WTC11 (cell line): ENCODE measurements around the gene CASKIN1.

Source experiments
- ATF3 ChIP-seq: sonication (generic); formaldehyde crosslinking; conservative IDR thresholded peaks from 2 replicates; pipeline ENCODE4 v1.8.1; 2022; ENCODE audit warnings: mild to moderate bottlenecking, missing genetic modification reagents
- CBFB ChIP-seq: sonication (generic); formaldehyde crosslinking; IDR thresholded peaks from 2 replicates; pipeline ENCODE4 v1.8.1; 2022; ENCODE audit warnings: mild to moderate bottlenecking, low read depth, missing genetic modification reagents
- CREM ChIP-seq: sonication (generic); formaldehyde crosslinking; IDR thresholded peaks from 2 replicates; pipeline ENCODE4 v1.8.1; 2022; ENCODE audit warnings: mild to moderate bottlenecking, missing genetic modification reagents, moderate library complexity
- CTCF ChIP-seq: fragments of 200-600 bp; IDR thresholded peaks from 2 replicates; pipeline ENCODE4 v1.8.0; 2022; ENCODE audit warnings: antibody characterized with exemption
- E2F4 ChIP-seq: sonication (generic); formaldehyde crosslinking; IDR thresholded peaks from 2 replicates; pipeline ENCODE4 v1.8.1; 2022; ENCODE audit warnings: low read depth, mild to moderate bottlenecking, moderate library complexity, missing genetic modification reagents, borderline replicate concordance
- ESRRA ChIP-seq: sonication (generic); formaldehyde crosslinking; IDR thresholded peaks from 2 replicates; pipeline ENCODE4 v1.8.1; 2022; ENCODE audit warnings: mild to moderate bottlenecking, missing genetic modification reagents, borderline replicate concordance
- ZNF232 ChIP-seq: sonication (generic); formaldehyde crosslinking; IDR thresholded peaks from 2 replicates; pipeline ENCODE4 v1.8.0; 2022; ENCODE audit warnings: mild to moderate bottlenecking, missing genetic modification reagents

GRCh38 chr16:2226918-2227317 lies 30.5 kb upstream of the CASKIN1 start:
- no peak for TF ChIP-seq ZNF232 (CRISPR knock-in tag)
- TF ChIP-seq CTCF = no peak
- no peak for TF ChIP-seq CREM (CRISPR knock-in tag)
- no peak for TF ChIP-seq ESRRA (CRISPR knock-in tag)
- no peak for TF ChIP-seq CBFB (CRISPR knock-in tag)
- no peak for TF ChIP-seq ATF3 (CRISPR knock-in tag)
- no peak for TF ChIP-seq E2F4 (CRISPR knock-in tag)
